ENCODE measurements around the gene MSI2. TPM values are rescaled to one million over a fixed set of nuclear protein-coding genes. Genes with fewer than 3 reads are reported as not detected.

The MSI2 gene
- total and polyA plus RNA-seq, 2 experiments from 2014 or later, result 18.9 to 41.8 TPM

DNA sequence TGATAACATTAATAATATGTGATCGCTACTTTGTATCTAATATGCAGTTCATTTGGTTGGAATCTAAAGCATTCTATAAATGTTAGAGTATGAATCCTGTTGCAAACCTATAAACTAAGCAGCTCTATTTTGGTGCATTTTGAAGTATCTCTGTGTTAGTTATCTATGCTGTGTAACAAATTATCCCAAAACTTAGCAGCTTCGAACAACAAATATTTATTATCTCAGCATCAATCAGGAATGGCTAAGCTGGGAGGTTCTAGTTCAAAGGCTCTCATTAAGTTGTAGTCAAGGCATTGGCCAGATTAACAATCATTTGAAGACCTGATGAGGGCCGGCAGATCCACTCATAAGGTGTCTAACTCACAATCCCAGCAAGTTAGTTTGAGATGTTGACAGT lies 10.1 kb upstream of the MSI2 start:
- H3K4me1 ChIP-seq (ENCODE audit: insufficient read depth), result no peaks in the 10 kb centered on the region
- H3K27ac ChIP-seq (ENCODE audit: low read depth), result no peak overlapping the region
- Mint-ChIP-seq H3K27ac (no peak overlapping the region), H3K4me1 (peaks cover 13% of the 10 kb centered on the region), H3K36me3 (ENCODE audit: low read depth) (0 out of 3 replicates have a peak, but pooled peaks cover 5% of the 10 kb centered on the region), H3K4me3 (no peak overlapping the region), H3K9me3 (peaks cover 17% of the 10 kb centered on the region; the same call in 2 of the 3 replicates), H3K27me3 (ENCODE audit: insufficient read depth, low read depth, poor library complexity) (peaks cover 2% of the 10 kb centered on the region)
- no peaks in the 10 kb centered on the region for H3K79me2 ChIP-seq (replicated peaks; ENCODE audit: insufficient read depth)
- H2AFZ ChIP-seq, result no peak overlapping the region
- H3K4me3 ChIP-seq, result no peak overlapping the region
- no peak overlapping the region for H3K4me2 ChIP-seq
- no peaks in the 10 kb centered on the region for H4K20me1 ChIP-seq (replicated peaks; ENCODE audit: insufficient read depth)
- ATAC-seq (no peak), DNase-seq (ENCODE audit: low spot score) (no peak)
- H3F3A ChIP-seq (replicated peaks; ENCODE audit: low read depth), result no peaks in the 10 kb centered on the region
- TF ChIP-seq, protein P1, sequence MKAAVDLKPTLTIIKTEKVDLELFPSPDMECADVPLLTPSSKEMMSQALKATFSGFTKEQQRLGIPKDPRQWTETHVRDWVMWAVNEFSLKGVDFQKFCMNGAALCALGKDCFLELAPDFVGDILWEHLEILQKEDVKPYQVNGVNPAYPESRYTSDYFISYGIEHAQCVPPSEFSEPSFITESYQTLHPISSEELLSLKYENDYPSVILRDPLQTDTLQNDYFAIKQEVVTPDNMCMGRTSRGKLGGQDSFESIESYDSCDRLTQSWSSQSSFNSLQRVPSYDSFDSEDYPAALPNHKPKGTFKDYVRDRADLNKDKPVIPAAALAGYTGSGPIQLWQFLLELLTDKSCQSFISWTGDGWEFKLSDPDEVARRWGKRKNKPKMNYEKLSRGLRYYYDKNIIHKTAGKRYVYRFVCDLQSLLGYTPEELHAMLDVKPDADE (IDR thresholded peaks at IDR 0.05), result no peak
- no peak for TF ChIP-seq ZNF331 (CRISPR knock-in tag; IDR thresholded peaks at IDR 0.05; ENCODE audit: low read depth)
- no peak for TF ChIP-seq JUNB (IDR thresholded peaks at IDR 0.05; ENCODE audit: unreplicated experiment)
- no peak for TF ChIP-seq NANOG (IDR thresholded peaks at IDR 0.05; ENCODE audit: borderline replicate concordance)
- TF ChIP-seq ZNF114 (CRISPR knock-in tag; IDR thresholded peaks at IDR 0.05), result no peak
- TF ChIP-seq CREB1 (CRISPR knock-in tag; IDR thresholded peaks at IDR 0.05; ENCODE audit: low read depth), result no peak
- TF ChIP-seq, protein P2, sequence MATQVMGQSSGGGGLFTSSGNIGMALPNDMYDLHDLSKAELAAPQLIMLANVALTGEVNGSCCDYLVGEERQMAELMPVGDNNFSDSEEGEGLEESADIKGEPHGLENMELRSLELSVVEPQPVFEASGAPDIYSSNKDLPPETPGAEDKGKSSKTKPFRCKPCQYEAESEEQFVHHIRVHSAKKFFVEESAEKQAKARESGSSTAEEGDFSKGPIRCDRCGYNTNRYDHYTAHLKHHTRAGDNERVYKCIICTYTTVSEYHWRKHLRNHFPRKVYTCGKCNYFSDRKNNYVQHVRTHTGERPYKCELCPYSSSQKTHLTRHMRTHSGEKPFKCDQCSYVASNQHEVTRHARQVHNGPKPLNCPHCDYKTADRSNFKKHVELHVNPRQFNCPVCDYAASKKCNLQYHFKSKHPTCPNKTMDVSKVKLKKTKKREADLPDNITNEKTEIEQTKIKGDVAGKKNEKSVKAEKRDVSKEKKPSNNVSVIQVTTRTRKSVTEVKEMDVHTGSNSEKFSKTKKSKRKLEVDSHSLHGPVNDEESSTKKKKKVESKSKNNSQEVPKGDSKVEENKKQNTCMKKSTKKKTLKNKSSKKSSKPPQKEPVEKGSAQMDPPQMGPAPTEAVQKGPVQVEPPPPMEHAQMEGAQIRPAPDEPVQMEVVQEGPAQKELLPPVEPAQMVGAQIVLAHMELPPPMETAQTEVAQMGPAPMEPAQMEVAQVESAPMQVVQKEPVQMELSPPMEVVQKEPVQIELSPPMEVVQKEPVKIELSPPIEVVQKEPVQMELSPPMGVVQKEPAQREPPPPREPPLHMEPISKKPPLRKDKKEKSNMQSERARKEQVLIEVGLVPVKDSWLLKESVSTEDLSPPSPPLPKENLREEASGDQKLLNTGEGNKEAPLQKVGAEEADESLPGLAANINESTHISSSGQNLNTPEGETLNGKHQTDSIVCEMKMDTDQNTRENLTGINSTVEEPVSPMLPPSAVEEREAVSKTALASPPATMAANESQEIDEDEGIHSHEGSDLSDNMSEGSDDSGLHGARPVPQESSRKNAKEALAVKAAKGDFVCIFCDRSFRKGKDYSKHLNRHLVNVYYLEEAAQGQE (IDR thresholded peaks at IDR 0.05; ENCODE audit: unreplicated experiment), result no peak
- no peak for TF ChIP-seq EZH2 (IDR thresholded peaks at IDR 0.05; ENCODE audit: low read depth, unreplicated experiment)
- TF ChIP-seq, protein P3, sequence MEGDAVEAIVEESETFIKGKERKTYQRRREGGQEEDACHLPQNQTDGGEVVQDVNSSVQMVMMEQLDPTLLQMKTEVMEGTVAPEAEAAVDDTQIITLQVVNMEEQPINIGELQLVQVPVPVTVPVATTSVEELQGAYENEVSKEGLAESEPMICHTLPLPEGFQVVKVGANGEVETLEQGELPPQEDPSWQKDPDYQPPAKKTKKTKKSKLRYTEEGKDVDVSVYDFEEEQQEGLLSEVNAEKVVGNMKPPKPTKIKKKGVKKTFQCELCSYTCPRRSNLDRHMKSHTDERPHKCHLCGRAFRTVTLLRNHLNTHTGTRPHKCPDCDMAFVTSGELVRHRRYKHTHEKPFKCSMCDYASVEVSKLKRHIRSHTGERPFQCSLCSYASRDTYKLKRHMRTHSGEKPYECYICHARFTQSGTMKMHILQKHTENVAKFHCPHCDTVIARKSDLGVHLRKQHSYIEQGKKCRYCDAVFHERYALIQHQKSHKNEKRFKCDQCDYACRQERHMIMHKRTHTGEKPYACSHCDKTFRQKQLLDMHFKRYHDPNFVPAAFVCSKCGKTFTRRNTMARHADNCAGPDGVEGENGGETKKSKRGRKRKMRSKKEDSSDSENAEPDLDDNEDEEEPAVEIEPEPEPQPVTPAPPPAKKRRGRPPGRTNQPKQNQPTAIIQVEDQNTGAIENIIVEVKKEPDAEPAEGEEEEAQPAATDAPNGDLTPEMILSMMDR (conservative IDR thresholded peaks at IDR 0.05; ENCODE audit: low read depth in 2 of 2), result no peak
- no peak for TF ChIP-seq POLR2AphosphoS5 (IDR thresholded peaks at IDR 0.05; ENCODE audit: low read depth)
- no peak for TF ChIP-seq STAT1 (IDR thresholded peaks at IDR 0.05; ENCODE audit: unreplicated experiment)
- TF ChIP-seq, protein P4, sequence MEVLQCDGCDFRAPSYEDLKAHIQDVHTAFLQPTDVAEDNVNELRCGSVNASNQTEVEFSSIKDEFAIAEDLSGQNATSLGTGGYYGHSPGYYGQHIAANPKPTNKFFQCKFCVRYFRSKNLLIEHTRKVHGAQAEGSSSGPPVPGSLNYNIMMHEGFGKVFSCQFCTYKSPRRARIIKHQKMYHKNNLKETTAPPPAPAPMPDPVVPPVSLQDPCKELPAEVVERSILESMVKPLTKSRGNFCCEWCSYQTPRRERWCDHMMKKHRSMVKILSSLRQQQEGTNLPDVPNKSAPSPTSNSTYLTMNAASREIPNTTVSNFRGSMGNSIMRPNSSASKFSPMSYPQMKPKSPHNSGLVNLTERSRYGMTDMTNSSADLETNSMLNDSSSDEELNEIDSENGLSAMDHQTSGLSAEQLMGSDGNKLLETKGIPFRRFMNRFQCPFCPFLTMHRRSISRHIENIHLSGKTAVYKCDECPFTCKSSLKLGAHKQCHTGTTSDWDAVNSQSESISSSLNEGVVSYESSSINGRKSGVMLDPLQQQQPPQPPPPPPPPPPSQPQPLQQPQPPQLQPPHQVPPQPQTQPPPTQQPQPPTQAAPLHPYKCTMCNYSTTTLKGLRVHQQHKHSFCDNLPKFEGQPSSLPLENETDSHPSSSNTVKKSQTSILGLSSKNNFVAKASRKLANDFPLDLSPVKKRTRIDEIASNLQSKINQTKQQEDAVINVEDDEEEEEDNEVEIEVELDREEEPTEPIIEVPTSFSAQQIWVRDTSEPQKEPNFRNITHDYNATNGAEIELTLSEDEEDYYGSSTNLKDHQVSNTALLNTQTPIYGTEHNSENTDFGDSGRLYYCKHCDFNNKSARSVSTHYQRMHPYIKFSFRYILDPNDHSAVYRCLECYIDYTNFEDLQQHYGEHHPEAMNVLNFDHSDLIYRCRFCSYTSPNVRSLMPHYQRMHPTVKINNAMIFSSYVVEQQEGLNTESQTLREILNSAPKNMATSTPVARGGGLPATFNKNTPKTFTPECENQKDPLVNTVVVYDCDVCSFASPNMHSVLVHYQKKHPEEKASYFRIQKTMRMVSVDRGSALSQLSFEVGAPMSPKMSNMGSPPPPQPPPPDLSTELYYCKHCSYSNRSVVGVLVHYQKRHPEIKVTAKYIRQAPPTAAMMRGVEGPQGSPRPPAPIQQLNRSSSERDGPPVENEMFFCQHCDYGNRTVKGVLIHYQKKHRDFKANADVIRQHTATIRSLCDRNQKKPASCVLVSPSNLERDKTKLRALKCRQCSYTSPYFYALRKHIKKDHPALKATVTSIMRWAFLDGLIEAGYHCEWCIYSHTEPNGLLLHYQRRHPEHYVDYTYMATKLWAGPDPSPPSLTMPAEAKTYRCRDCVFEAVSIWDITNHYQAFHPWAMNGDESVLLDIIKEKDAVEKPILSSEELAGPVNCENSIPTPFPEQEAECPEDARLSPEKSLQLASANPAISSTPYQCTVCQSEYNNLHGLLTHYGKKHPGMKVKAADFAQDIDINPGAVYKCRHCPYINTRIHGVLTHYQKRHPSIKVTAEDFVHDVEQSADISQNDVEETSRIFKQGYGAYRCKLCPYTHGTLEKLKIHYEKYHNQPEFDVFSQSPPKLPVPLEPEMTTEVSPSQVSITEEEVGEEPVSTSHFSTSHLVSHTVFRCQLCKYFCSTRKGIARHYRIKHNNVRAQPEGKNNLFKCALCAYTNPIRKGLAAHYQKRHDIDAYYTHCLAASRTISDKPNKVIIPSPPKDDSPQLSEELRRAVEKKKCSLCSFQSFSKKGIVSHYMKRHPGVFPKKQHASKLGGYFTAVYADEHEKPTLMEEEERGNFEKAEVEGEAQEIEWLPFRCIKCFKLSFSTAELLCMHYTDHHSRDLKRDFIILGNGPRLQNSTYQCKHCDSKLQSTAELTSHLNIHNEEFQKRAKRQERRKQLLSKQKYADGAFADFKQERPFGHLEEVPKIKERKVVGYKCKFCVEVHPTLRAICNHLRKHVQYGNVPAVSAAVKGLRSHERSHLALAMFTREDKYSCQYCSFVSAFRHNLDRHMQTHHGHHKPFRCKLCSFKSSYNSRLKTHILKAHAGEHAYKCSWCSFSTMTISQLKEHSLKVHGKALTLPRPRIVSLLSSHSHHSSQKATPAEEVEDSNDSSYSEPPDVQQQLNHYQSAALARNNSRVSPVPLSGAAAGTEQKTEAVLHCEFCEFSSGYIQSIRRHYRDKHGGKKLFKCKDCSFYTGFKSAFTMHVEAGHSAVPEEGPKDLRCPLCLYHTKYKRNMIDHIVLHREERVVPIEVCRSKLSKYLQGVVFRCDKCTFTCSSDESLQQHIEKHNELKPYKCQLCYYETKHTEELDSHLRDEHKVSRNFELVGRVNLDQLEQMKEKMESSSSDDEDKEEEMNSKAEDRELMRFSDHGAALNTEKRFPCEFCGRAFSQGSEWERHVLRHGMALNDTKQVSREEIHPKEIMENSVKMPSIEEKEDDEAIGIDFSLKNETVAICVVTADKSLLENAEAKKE (CRISPR knock-in tag; IDR thresholded peaks at IDR 0.05), result no peak
- TF ChIP-seq EZH2phosphoT487 (IDR thresholded peaks at IDR 0.05; ENCODE audit: unreplicated experiment), result no peak
- no peaks in the 10 kb centered on the region for H3K27me3 ChIP-seq (ENCODE audit: insufficient read depth)
- no peaks in the 10 kb centered on the region for H3K9me2 ChIP-seq (ENCODE audit: insufficient read depth)
- no peaks in the 10 kb centered on the region; the same call in 1 of the 2 replicates for H3K36me3 ChIP-seq (ENCODE audit: insufficient read depth)

Data from GM23338 (cell line).